H9 (cell line): ENCODE results near the gene ADAMTS2. TPM values are rescaled to one million over a fixed set of nuclear protein-coding genes. Genes with fewer than 3 reads are reported as not detected.
A peak's percentile ranks its signal among the peaks of the same experiment; 100 is the strongest.

Source experiments
- DNase-seq: peaks from one replicate; pipeline ENCODE4 v3.0.0-alpha.2; 2017
- H2AFZ ChIP-seq: one replicate; pipeline ENCODE4 v1.6.1; 2013; ENCODE audit warnings: mild to moderate bottlenecking, low read length, control low read depth, moderate library complexity
- H2AK5ac ChIP-seq: 2 replicates; pipeline ENCODE4 v1.6.1; 2013; ENCODE audit warnings: low read length, control low read depth, mixed read lengths; ENCODE audit not compliant: insufficient read length
- H2BK120ac ChIP-seq: one replicate; pipeline ENCODE4 v1.6.1; 2013; ENCODE audit warnings: low read depth, mild to moderate bottlenecking, low read length, control low read depth, inconsistent platforms; ENCODE audit not compliant: poor library complexity, severe bottlenecking
- H2BK12ac ChIP-seq: 2 replicates; pipeline ENCODE4 v1.6.1; 2013; ENCODE audit warnings: low read length, control low read depth, mixed read lengths, low read depth; ENCODE audit not compliant: insufficient read length
- H2BK15ac ChIP-seq: 2 replicates; pipeline ENCODE4 v1.6.1; 2013; ENCODE audit warnings: low read depth, low read length, control low read depth
- H2BK20ac ChIP-seq: one replicate; pipeline ENCODE4 v1.6.1; 2013; ENCODE audit warnings: low read depth, mild to moderate bottlenecking, low read length, control low read depth, inconsistent platforms; ENCODE audit not compliant: poor library complexity, severe bottlenecking
- H2BK5ac ChIP-seq: 2 replicates; pipeline ENCODE4 v1.6.1; 2013; ENCODE audit warnings: low read length, control low read depth, mixed read lengths; ENCODE audit not compliant: insufficient read length
- H3K14ac ChIP-seq: 2 replicates; pipeline ENCODE4 v1.6.1; 2013; ENCODE audit warnings: low read length, control low read depth; ENCODE audit not compliant: insufficient read depth
- H3K18ac ChIP-seq: 2 replicates; pipeline ENCODE4 v1.6.1; 2013; ENCODE audit warnings: low read depth, mild to moderate bottlenecking, mixed read lengths, low read length, control low read depth; ENCODE audit not compliant: insufficient read length
- H3K23ac ChIP-seq: 2 replicates; pipeline ENCODE4 v1.6.1; 2013; ENCODE audit warnings: low read length, control low read depth, mixed read lengths, low read depth; ENCODE audit not compliant: insufficient read length
- H3K23me2 ChIP-seq: 2 replicates; pipeline ENCODE4 v1.6.1; 2013; ENCODE audit warnings: low read depth, mild to moderate bottlenecking, mixed read lengths, low read length, control low read depth; ENCODE audit not compliant: insufficient read length, poor library complexity, severe bottlenecking
- H3K27ac ChIP-seq: 2 replicates; pipeline ENCODE4 v1.5.1; 2013; ENCODE audit warnings: low read length, control low read depth, mixed read lengths, low read depth; ENCODE audit not compliant: insufficient read length
- H3K27me3 ChIP-seq: 2 replicates; pipeline ENCODE4 v1.6.1; 2013; ENCODE audit warnings: low read length, control low read depth, inconsistent platforms; ENCODE audit not compliant: insufficient read depth
- H3K4ac ChIP-seq: 2 replicates; pipeline ENCODE4 v1.6.1; 2013; ENCODE audit warnings: low read depth, mild to moderate bottlenecking, control low read depth, inconsistent platforms, low read length, moderate library complexity
- H3K4me1 ChIP-seq: 2 replicates; pipeline ENCODE4 v1.6.1; 2013; ENCODE audit warnings: low read length, control low read depth, inconsistent platforms; ENCODE audit not compliant: insufficient read depth
- H3K4me2 ChIP-seq: 2 replicates; pipeline ENCODE4 v1.6.1; 2013; ENCODE audit warnings: low read length, control low read depth, mixed read lengths; ENCODE audit not compliant: insufficient read length, insufficient read depth
- H3K56ac ChIP-seq: 2 replicates; pipeline ENCODE4 v1.6.1; 2013; ENCODE audit warnings: low read depth, mild to moderate bottlenecking, mixed read lengths, low read length, control low read depth; ENCODE audit not compliant: insufficient read length
- H3K79me1 ChIP-seq: 2 replicates; pipeline ENCODE4 v1.6.1; 2013; ENCODE audit warnings: low read depth, mild to moderate bottlenecking, moderate library complexity, low read length, control low read depth, inconsistent platforms; ENCODE audit not compliant: insufficient read depth, poor library complexity, severe bottlenecking
- H3K79me2 ChIP-seq: 2 replicates; pipeline ENCODE4 v1.6.1; 2013; ENCODE audit warnings: low read length, control low read depth, inconsistent platforms; ENCODE audit not compliant: insufficient read depth
- H3K9ac ChIP-seq: 2 replicates; pipeline ENCODE4 v1.6.1; 2013; ENCODE audit warnings: low read length, control low read depth, mixed read lengths; ENCODE audit not compliant: insufficient read length; ENCODE audit errors: extremely low read depth
- H3K9me3 ChIP-seq: one replicate; pipeline ENCODE4 v1.6.1; 2013; ENCODE audit warnings: low read depth, low read length, inconsistent platforms; ENCODE audit not compliant: control insufficient read depth
- H3T11ph ChIP-seq: one replicate; pipeline ENCODE4 v1.6.1; 2013; ENCODE audit warnings: mild to moderate bottlenecking, low read length, control low read depth, inconsistent platforms
- H4K20me1 ChIP-seq: one replicate; pipeline ENCODE4 v1.6.1; 2013; ENCODE audit not compliant: control insufficient read depth, insufficient read length, insufficient read depth
- H4K5ac ChIP-seq: 2 replicates; pipeline ENCODE4 v1.6.1; 2013; ENCODE audit warnings: low read depth, mild to moderate bottlenecking, mixed read lengths, low read length, control low read depth; ENCODE audit not compliant: insufficient read length
- H4K8ac ChIP-seq: replicated peaks from 2 replicates; pipeline ENCODE4 v1.6.1; 2013; ENCODE audit warnings: low read length, control low read depth, mixed read lengths, low read depth; ENCODE audit not compliant: insufficient read length
- H4K91ac ChIP-seq: 2 replicates; pipeline ENCODE4 v1.6.1; 2013; ENCODE audit warnings: low read depth, mild to moderate bottlenecking, moderate library complexity, mixed read lengths, low read length, control low read depth; ENCODE audit not compliant: insufficient read length
- H3K27ac Mint-ChIP-seq, 3 experiments: 2 replicates in 2 of 3; 3 replicates in 1 of 3; pipeline ENCODE4 v1.8.0; 2020 to 2021; ENCODE audit warnings: mixed read lengths in 3 of 3, mild to moderate bottlenecking in 1 of 3, moderate library complexity in 1 of 3
- H3K27me3 Mint-ChIP-seq: 2 replicates; pipeline ENCODE4 v1.8.0; 2021; ENCODE audit warnings: low read depth, mild to moderate bottlenecking, moderate library complexity, mixed read lengths
- H3K36me3 Mint-ChIP-seq, 3 experiments: 2 replicates in 2 of 3; 3 replicates in 1 of 3; pipeline ENCODE4 v1.8.0; 2020 to 2021; ENCODE audit warnings: low read depth in 3 of 3, mixed read lengths in 3 of 3; ENCODE audit not compliant: insufficient read depth in 1 of 3
- H3K4me1 Mint-ChIP-seq, 2 experiments: 2 replicates each; pipeline ENCODE4 v1.8.0; 2020; ENCODE audit warnings: mixed read lengths in 2 of 2
- H3K4me3 Mint-ChIP-seq, 2 experiments: 2 replicates in 1 of 2; 3 replicates in 1 of 2; pipeline ENCODE4 v1.8.0; 2020 to 2021; ENCODE audit warnings: mild to moderate bottlenecking in 2 of 2, mixed read lengths in 2 of 2, moderate library complexity in 1 of 2
- H3K9me3 Mint-ChIP-seq, 2 experiments: 2 replicates in 1 of 2; 3 replicates in 1 of 2; pipeline ENCODE4 v1.8.0; 2020; ENCODE audit warnings: mild to moderate bottlenecking in 2 of 2, mixed read lengths in 2 of 2, moderate library complexity in 1 of 2
- CTCF ChIP-seq: fragments of 200-600 bp; sonication (generic); conservative IDR thresholded peaks from 3 replicates; pipeline ENCODE4 v1.8.0; 2021; ENCODE audit warnings: antibody characterized with exemption, mild to moderate bottlenecking
- WGBS: extraction: QIAGEN DNeasy Blood & Tissue Kit; methylation state at CpG from one replicate; pipeline ENCODE4 v1.1.7; 2013; ENCODE audit warnings: missing lambda C conversion rate, low lambda C conversion rate, mixed read lengths; ENCODE audit not compliant: insufficient read length; ENCODE audit errors: extremely low coverage; 5-methylcytosine and 5-hydroxymethylcytosine counted together
- total RNA-seq: library from RNA; stranded (reverse); gene quantifications from 2 replicates; pipeline ENCODE4 v1.2.1, GENCODE V29; 2021

ADAMTS2 gene
- total RNA-seq, 1 experiment from 2014 or later = 5.4 TPM

- Histone ChIP-seq H3K23me2 (no peaks in the 10 kb centered on the region), H3K9ac (no peak overlapping the region), H4K5ac (no peak overlapping the region), H2BK20ac (no peak overlapping the region), H4K20me1 (no peaks in the 10 kb centered on the region), H2BK12ac (no peak overlapping the region), H2AFZ (no peak overlapping the region), H3K27ac (no peak overlapping the region), H3K14ac (no peak overlapping the region; the same call in 1 of the 2 replicates), H3K9me3 (no peaks in the 10 kb centered on the region), H2BK120ac (no peak overlapping the region), H3K79me2 (no peaks in the 10 kb centered on the region), H3K4ac (no peak overlapping the region), H3K4me2 (no peak overlapping the region), H2BK5ac (no peak overlapping the region), H2AK5ac (no peak overlapping the region), H3T11ph (no peak overlapping the region), H3K18ac (no peak overlapping the region), H4K91ac (no peak overlapping the region), H4K8ac (no peak overlapping the region), H2BK15ac (no peak overlapping the region), H3K23ac (no peak overlapping the region), H3K56ac (no peak overlapping the region), H3K79me1 (no peaks in the 10 kb centered on the region), H3K27me3 (no peaks in the 10 kb centered on the region), H3K4me1 (no peaks in the 10 kb centered on the region)
- DNase-seq = peak; percentile 38
- TF ChIP-seq CTCF = peak; percentile 35; the same call in 1 of the 3 replicates
- Mint-ChIP-seq H3K27ac (no peak overlapping the region), H3K9me3 (no peaks in the 10 kb centered on the region), H3K4me1 (peaks cover 8 to 22% of the 10 kb centered on the region in 2 experiments), H3K27me3 (no peaks in the 10 kb centered on the region; the same call in none of the 2 replicates), H3K36me3 (no peaks in the 10 kb centered on the region), H3K4me3 (no peak overlapping the region)
- WGBS = no CpG with 5 or more reads among the region's 17 CpGs
Observed at GRCh38 chr5:179267071-179267670, 78.1 kb downstream of the ADAMTS2 start.
